GM06990 (cell line): ENCODE data around the gene GPR108.

Source experiments
- DNase-seq: peaks from one replicate; pipeline ENCODE4 v3.0.0-alpha.2; 2011; ENCODE audit not compliant: insufficient read length; ENCODE audit errors: extremely low read depth
- H3K27me3 ChIP-seq: replicated peaks from 2 replicates; pipeline ENCODE4 v1.6.0; 2011; ENCODE audit warnings: low read length; ENCODE audit not compliant: control insufficient read depth, insufficient read depth
- H3K36me3 ChIP-seq: 2 replicates; pipeline ENCODE4 v1.5.1; 2011; ENCODE audit warnings: low read length; ENCODE audit not compliant: control insufficient read depth, insufficient read depth
- H3K4me3 ChIP-seq: replicated peaks from 2 replicates; pipeline ENCODE4 v1.5.1; 2011; ENCODE audit warnings: low read depth, mild to moderate bottlenecking, control low read depth, low read length
- CTCF ChIP-seq: IDR thresholded peaks from 2 replicates; pipeline ENCODE4 v1.5.1; 2011; ENCODE audit warnings: low read length, control low read depth, mild to moderate bottlenecking, inconsistent platforms; ENCODE audit not compliant: insufficient read depth, poor library complexity, severe bottlenecking

Gene GPR108

GRCh38 chr19:6705931-6706632 is 31.3 kb downstream of the GPR108 start:
- peaks cover 1% of the 10 kb centered on the region for H3K27me3 ChIP-seq
- no peak overlapping the region for H3K4me3 ChIP-seq
- DNase-seq: no peak
- TF ChIP-seq CTCF: no peak
- H3K36me3 ChIP-seq: no peaks in the 10 kb centered on the region

- Histone ChIP-seq H3K36me3 (no peaks in the 10 kb centered on the region), H3K4me3 (no peak overlapping the region), H3K27me3 (no peaks in the 10 kb centered on the region)
- no peak for DNase-seq
- TF ChIP-seq CTCF: no peak
These were observed 36.6 kb downstream of the GPR108 start for GRCh38 chr19:6700586-6701316.

- no peak for TF ChIP-seq CTCF
- no peak for DNase-seq
- Histone ChIP-seq H3K27me3 (no peaks in the 10 kb centered on the region), H3K36me3 (no peaks in the 10 kb centered on the region), H3K4me3 (no peak overlapping the region)
These were observed 37.4 kb downstream of the GPR108 start for GRCh38 chr19:6699935-6700334.

- H3K27me3 ChIP-seq: no peaks in the 10 kb centered on the region
- DNase-seq: no peak
- no peak overlapping the region for H3K4me3 ChIP-seq
- no peak for TF ChIP-seq CTCF
- H3K36me3 ChIP-seq: no peaks in the 10 kb centered on the region
These were observed 40.1 kb downstream of the GPR108 start for GRCh38 chr19:6697291-6697690.

- no peak for TF ChIP-seq CTCF
- Histone ChIP-seq H3K27me3 (no peaks in the 10 kb centered on the region), H3K4me3 (no peak overlapping the region), H3K36me3 (no peaks in the 10 kb centered on the region)
- no peak for DNase-seq
These were observed 41.0 kb downstream of the GPR108 start for GRCh38 chr19:6696239-6696820.
